OCI-LY3 (cell line): ENCODE data around the gene INTS15.

Experiments used
- EZH2phosphoT487 ChIP-seq: fragments of 200-600 bp; shearing (Covaris generic); IDR thresholded peaks from 2 replicates; pipeline ENCODE4 v1.6.1; 2018; ENCODE audit warnings: antibody characterized with exemption, mixed run types, low read depth
- TF ChIP-seq, protein P1 (sequence below): fragments of 200-600, 300-600 bp; sonication (generic); IDR thresholded peaks from 2 replicates; pipeline ENCODE4 v1.5.1; 2014; ENCODE audit warnings: antibody characterized with exemption, low read length, low read depth

DNA sequence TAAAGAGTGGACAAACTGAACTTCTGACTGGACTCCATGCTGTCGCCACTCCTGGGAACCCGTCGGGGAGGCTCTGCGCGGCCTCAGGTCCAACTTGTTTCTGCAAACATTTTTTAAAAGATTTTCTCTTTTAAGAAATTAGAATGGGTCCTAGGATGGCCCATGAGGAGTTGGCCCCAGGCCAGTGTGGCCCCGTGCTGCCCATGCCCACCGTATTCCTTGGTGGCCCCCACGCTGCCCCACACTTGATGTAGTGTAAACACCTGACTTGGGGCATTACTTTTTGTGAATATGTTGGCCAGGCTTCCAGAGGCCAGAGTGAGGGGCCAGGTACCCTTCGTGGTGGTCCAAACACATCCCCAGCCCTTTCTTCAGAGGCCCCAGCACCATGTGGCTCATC lies 66.6 kb downstream of the INTS15 start:
- TF ChIP-seq, protein P1, sequence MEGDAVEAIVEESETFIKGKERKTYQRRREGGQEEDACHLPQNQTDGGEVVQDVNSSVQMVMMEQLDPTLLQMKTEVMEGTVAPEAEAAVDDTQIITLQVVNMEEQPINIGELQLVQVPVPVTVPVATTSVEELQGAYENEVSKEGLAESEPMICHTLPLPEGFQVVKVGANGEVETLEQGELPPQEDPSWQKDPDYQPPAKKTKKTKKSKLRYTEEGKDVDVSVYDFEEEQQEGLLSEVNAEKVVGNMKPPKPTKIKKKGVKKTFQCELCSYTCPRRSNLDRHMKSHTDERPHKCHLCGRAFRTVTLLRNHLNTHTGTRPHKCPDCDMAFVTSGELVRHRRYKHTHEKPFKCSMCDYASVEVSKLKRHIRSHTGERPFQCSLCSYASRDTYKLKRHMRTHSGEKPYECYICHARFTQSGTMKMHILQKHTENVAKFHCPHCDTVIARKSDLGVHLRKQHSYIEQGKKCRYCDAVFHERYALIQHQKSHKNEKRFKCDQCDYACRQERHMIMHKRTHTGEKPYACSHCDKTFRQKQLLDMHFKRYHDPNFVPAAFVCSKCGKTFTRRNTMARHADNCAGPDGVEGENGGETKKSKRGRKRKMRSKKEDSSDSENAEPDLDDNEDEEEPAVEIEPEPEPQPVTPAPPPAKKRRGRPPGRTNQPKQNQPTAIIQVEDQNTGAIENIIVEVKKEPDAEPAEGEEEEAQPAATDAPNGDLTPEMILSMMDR = no peak
- TF ChIP-seq EZH2phosphoT487 = no peak
